ENCODE results near the gene ELOA.

DNA sequence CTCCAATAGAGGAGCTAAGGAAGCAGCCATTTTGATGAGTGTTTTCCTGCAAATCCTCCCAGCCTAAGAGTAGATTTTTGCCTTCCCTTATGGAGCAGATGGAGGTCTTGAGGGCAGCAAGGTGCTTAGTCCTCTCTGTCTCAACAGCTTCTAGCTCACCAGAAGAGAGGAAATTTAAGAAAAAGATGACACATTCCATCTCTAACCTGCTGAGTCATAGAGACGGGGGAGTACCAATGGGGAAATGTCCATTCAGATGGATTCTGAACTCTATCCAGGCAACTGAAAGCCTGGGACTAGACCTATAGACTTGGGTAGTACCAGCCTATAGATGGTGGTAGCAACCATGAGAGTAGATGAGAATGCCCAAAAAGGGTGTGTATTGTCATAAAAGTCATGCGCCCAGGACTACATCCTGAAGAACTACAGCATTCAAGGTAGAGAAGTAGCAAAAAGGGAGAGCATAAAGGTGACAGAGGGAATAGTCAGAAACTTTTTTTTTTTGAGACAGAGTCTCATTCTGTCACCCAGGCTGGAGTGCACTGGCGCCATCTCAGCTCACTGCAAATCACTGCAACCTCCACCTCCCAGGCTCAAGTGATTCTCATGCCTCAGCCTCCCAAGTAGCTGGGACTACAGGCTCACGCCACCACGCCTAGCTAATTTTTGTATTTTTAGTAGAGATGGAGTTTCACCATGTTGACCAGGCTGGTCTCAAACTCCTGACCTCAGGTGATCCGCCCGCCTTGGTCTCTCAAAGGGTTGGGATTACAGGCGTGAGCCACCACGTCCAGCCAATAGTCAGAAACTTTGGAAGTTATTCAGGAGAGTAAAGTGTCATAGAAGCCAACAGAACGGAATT lies 10.7 kb upstream of the ELOA start:
- TF ChIP-seq EZH2phosphoT487 (IDR thresholded peaks at IDR 0.05; ENCODE audit: insufficient read depth, low read depth), result no peak
- TF ChIP-seq EZH2 (IDR thresholded peaks at IDR 0.05; ENCODE audit: insufficient read depth, poor library complexity, severe bottlenecking), result no peak
